Measurements from ENCODE around the gene LRMDA.

DNA sequence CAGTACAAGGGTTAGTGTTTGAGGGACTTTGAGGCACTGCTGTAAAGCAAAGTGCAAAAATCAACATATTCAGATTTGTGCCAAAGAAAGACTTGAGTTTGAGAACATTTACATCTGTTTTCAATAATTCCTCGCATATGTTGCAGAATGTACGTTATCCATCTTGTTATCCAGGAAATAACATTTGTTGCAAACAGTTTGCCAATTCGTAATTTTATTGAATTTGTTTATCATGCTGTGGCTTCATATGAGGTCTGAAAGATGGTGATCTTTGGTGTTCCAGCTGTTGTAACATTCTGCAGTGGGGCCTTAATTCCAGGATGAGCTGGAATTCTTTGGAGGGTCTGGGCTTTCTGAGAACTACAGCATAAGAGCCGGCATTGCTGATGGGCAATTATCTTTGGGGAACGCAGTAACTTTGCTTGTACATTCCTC is 396.2 kb downstream of the LRMDA start:
- TF ChIP-seq, protein P1, sequence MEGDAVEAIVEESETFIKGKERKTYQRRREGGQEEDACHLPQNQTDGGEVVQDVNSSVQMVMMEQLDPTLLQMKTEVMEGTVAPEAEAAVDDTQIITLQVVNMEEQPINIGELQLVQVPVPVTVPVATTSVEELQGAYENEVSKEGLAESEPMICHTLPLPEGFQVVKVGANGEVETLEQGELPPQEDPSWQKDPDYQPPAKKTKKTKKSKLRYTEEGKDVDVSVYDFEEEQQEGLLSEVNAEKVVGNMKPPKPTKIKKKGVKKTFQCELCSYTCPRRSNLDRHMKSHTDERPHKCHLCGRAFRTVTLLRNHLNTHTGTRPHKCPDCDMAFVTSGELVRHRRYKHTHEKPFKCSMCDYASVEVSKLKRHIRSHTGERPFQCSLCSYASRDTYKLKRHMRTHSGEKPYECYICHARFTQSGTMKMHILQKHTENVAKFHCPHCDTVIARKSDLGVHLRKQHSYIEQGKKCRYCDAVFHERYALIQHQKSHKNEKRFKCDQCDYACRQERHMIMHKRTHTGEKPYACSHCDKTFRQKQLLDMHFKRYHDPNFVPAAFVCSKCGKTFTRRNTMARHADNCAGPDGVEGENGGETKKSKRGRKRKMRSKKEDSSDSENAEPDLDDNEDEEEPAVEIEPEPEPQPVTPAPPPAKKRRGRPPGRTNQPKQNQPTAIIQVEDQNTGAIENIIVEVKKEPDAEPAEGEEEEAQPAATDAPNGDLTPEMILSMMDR (IDR thresholded peaks at IDR 0.05), result no peak
- no peak for TF ChIP-seq POLR2A (IDR thresholded peaks at IDR 0.05)
